HepG2 (cell line): Measurements from ENCODE around the gene HMBS. TPM values are rescaled to one million over a fixed set of nuclear protein-coding genes. Genes with fewer than 3 reads are reported as not detected.
A peak's percentile ranks its signal among the peaks of the same experiment; 100 is the strongest.

ENCODE experiments used
- HDAC1 ChIP-seq: sonication (generic); formaldehyde crosslinking; IDR thresholded peaks from 2 replicates; pipeline ENCODE4 v1.5.1; 2020; ENCODE audit warnings: mild to moderate bottlenecking, missing genetic modification reagents
- KAT7 ChIP-seq: IDR thresholded peaks from 2 replicates; pipeline ENCODE4 v1.6.1; 2018; ENCODE audit warnings: borderline replicate concordance, missing compliant biosample characterization
- MEIS1 ChIP-seq: sonication (generic); formaldehyde crosslinking; IDR thresholded peaks from 2 replicates; pipeline ENCODE4 v1.9.0; 2021; ENCODE audit warnings: mild to moderate bottlenecking, missing genetic modification reagents, moderate library complexity, borderline replicate concordance
- MEIS2 ChIP-seq: sonication (generic); formaldehyde crosslinking; IDR thresholded peaks from 2 replicates; pipeline ENCODE4 v1.9.0; 2021; ENCODE audit warnings: mild to moderate bottlenecking, missing genetic modification reagents
- ZBTB20 ChIP-seq: sonication (generic); formaldehyde crosslinking; IDR thresholded peaks from 2 replicates; pipeline ENCODE4 v1.8.1; 2023; ENCODE audit warnings: missing genetic modification reagents, low read depth, mild to moderate bottlenecking, borderline replicate concordance
- ZBTB42 ChIP-seq: sonication (generic); formaldehyde crosslinking; IDR thresholded peaks from 2 replicates; pipeline ENCODE4 v1.5.0; 2020; ENCODE audit warnings: mild to moderate bottlenecking, missing genetic modification reagents
- ZBTB43 ChIP-seq: sonication (generic); formaldehyde crosslinking; conservative IDR thresholded peaks from 2 replicates; pipeline ENCODE4 v1.4.0; 2020; ENCODE audit warnings: missing genetic modification reagents
- ZGPAT ChIP-seq: IDR thresholded peaks from 2 replicates; pipeline ENCODE4 v1.6.1; 2016; ENCODE audit warnings: mild to moderate bottlenecking
- ZNF205 ChIP-seq: IDR thresholded peaks from 2 replicates; pipeline ENCODE4 v1.6.1; 2018; ENCODE audit warnings: missing biosample characterization, missing genetic modification reagents
- ZNF382 ChIP-seq: sonication (generic); formaldehyde crosslinking; IDR thresholded peaks from 2 replicates; pipeline ENCODE4 v1.5.0; 2020; ENCODE audit warnings: missing genetic modification reagents, mild to moderate bottlenecking, borderline replicate concordance
- ZNF556 ChIP-seq: sonication (generic); formaldehyde crosslinking; IDR thresholded peaks from 2 replicates; pipeline ENCODE4 v1.4.0; 2020; ENCODE audit warnings: mild to moderate bottlenecking, missing genetic modification reagents, borderline replicate concordance
- ZNF614 ChIP-seq: IDR thresholded peaks from 2 replicates; pipeline ENCODE4 v1.6.1; 2018; ENCODE audit warnings: missing biosample characterization, missing genetic modification reagents, inconsistent platforms, borderline replicate concordance
- ZSCAN25 ChIP-seq: sonication (generic); formaldehyde crosslinking; IDR thresholded peaks from 2 replicates; pipeline ENCODE4 v1.8.0; 2022; ENCODE audit warnings: mild to moderate bottlenecking, missing genetic modification reagents
- polyA plus RNA-seq, 8 experiments: library from polyadenylated mRNA; depleted of rRNA in 3 of 8; stranded (reverse) in 7 of 8; unstranded in 1 of 8; fragments of >200 nt; fragmentation: Illumina TruSeq in 4 of 8; extraction: Trizol in 4 of 8; gene quantifications; 2 replicates each; pipeline versions ENCODE4 v1.2.1 to v1.2.3, GENCODE V29; 2011 to 2016; ENCODE audit warnings: low read depth in 4 of 8, missing spikeins in 1 of 8, mixed read lengths in 1 of 8; ENCODE audit not compliant: insufficient read depth in 1 of 8
- total RNA-seq, 5 experiments: library from RNA; depleted of rRNA; stranded (reverse); fragments of >200 nt; fragmentation: Illumina TruSeq; extraction: Trizol; gene quantifications; 2 replicates each; pipeline ENCODE4 v1.2.3, GENCODE V29; 2016; ENCODE audit warnings: low read depth in 1 of 5
- TF ChIP-seq, protein P1 (sequence below): sonication (generic); formaldehyde crosslinking; IDR thresholded peaks from 2 replicates; pipeline ENCODE4 v1.4.0; 2020; ENCODE audit warnings: mild to moderate bottlenecking, missing genetic modification reagents
- TF ChIP-seq, protein P2 (sequence below): sonication (generic); formaldehyde crosslinking; IDR thresholded peaks from 2 replicates; pipeline ENCODE4 v1.4.0; 2020; ENCODE audit warnings: missing genetic modification reagents
- TF ChIP-seq, protein P3 (sequence below): sonication (generic); formaldehyde crosslinking; conservative IDR thresholded peaks from 2 replicates; pipeline ENCODE4 v1.8.0; 2022; ENCODE audit warnings: mild to moderate bottlenecking, moderate library complexity, missing genetic modification reagents
- TF ChIP-seq, protein P4 (sequence below): sonication (generic); formaldehyde crosslinking; IDR thresholded peaks from 2 replicates; pipeline ENCODE4 v1.5.1; 2020; ENCODE audit warnings: missing genetic modification reagents, mild to moderate bottlenecking, borderline replicate concordance
- TF ChIP-seq, protein P5 (sequence below): sonication (generic); formaldehyde crosslinking; IDR thresholded peaks from 2 replicates; pipeline ENCODE4 v1.9.0; 2022; ENCODE audit warnings: missing genetic modification reagents, mild to moderate bottlenecking, borderline replicate concordance

The HMBS gene
- total and polyA plus RNA-seq, 2 of the 13 experiments (the other 11 are each of a cell fraction or from before 2014, with no cell fraction given), result 9.4 to 46.9 TPM

GRCh38 chr11:119057000-119057769 is 27.5 kb upstream of the HMBS start, which contains the start of gene HYOU1 (continued):
- TF ChIP-seq ZSCAN25, result 0 out of 2 replicates have a peak, but pooled peaks have one; percentile 4
- TF ChIP-seq ZNF205 (CRISPR knock-in tag), result no peak
- no peak; the same call in 1 of the 2 replicates for TF ChIP-seq ZNF614 (CRISPR knock-in tag)
- no peak for TF ChIP-seq KAT7 (CRISPR knock-in tag)
- TF ChIP-seq, protein P1, sequence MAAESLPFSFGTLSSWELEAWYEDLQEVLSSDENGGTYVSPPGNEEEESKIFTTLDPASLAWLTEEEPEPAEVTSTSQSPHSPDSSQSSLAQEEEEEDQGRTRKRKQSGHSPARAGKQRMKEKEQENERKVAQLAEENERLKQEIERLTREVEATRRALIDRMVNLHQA (CRISPR knock-in tag), result no peak
- TF ChIP-seq, protein P2, sequence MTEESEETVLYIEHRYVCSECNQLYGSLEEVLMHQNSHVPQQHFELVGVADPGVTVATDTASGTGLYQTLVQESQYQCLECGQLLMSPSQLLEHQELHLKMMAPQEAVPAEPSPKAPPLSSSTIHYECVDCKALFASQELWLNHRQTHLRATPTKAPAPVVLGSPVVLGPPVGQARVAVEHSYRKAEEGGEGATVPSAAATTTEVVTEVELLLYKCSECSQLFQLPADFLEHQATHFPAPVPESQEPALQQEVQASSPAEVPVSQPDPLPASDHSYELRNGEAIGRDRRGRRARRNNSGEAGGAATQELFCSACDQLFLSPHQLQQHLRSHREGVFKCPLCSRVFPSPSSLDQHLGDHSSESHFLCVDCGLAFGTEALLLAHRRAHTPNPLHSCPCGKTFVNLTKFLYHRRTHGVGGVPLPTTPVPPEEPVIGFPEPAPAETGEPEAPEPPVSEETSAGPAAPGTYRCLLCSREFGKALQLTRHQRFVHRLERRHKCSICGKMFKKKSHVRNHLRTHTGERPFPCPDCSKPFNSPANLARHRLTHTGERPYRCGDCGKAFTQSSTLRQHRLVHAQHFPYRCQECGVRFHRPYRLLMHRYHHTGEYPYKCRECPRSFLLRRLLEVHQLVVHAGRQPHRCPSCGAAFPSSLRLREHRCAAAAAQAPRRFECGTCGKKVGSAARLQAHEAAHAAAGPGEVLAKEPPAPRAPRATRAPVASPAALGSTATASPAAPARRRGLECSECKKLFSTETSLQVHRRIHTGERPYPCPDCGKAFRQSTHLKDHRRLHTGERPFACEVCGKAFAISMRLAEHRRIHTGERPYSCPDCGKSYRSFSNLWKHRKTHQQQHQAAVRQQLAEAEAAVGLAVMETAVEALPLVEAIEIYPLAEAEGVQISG (CRISPR knock-in tag), result peak; percentile 26; the same call in 1 of the 2 replicates
- no peak; the same call in 1 of the 2 replicates for TF ChIP-seq ZGPAT (CRISPR knock-in tag)
- TF ChIP-seq ZNF382 (CRISPR knock-in tag), result no peak
- TF ChIP-seq, protein P3, sequence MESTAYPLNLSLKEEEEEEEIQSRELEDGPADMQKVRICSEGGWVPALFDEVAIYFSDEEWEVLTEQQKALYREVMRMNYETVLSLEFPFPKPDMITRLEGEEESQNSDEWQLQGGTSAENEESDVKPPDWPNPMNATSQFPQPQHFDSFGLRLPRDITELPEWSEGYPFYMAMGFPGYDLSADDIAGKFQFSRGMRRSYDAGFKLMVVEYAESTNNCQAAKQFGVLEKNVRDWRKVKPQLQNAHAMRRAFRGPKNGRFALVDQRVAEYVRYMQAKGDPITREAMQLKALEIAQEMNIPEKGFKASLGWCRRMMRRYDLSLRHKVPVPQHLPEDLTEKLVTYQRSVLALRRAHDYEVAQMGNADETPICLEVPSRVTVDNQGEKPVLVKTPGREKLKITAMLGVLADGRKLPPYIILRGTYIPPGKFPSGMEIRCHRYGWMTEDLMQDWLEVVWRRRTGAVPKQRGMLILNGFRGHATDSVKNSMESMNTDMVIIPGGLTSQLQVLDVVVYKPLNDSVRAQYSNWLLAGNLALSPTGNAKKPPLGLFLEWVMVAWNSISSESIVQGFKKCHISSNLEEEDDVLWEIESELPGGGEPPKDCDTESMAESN, result no peak
- no peak for TF ChIP-seq MEIS2 (CRISPR knock-in tag)
- peak; percentile 74 for TF ChIP-seq HDAC1 (CRISPR knock-in tag)
- TF ChIP-seq ZBTB42 (CRISPR knock-in tag), result no peak
- TF ChIP-seq, protein P4, sequence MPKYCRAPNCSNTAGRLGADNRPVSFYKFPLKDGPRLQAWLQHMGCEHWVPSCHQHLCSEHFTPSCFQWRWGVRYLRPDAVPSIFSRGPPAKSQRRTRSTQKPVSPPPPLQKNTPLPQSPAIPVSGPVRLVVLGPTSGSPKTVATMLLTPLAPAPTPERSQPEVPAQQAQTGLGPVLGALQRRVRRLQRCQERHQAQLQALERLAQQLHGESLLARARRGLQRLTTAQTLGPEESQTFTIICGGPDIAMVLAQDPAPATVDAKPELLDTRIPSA, result no peak
- TF ChIP-seq, protein P5, sequence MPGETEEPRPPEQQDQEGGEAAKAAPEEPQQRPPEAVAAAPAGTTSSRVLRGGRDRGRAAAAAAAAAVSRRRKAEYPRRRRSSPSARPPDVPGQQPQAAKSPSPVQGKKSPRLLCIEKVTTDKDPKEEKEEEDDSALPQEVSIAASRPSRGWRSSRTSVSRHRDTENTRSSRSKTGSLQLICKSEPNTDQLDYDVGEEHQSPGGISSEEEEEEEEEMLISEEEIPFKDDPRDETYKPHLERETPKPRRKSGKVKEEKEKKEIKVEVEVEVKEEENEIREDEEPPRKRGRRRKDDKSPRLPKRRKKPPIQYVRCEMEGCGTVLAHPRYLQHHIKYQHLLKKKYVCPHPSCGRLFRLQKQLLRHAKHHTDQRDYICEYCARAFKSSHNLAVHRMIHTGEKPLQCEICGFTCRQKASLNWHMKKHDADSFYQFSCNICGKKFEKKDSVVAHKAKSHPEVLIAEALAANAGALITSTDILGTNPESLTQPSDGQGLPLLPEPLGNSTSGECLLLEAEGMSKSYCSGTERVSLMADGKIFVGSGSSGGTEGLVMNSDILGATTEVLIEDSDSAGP (CRISPR knock-in tag), result peak; percentile 64; the same call in 1 of the 2 replicates
- no peak for TF ChIP-seq ZBTB43 (CRISPR knock-in tag)
- no peak; the same call in 1 of the 2 replicates for TF ChIP-seq ZBTB20 (CRISPR knock-in tag)
- no peak for TF ChIP-seq ZNF556 (CRISPR knock-in tag)
- TF ChIP-seq MEIS1, result no peak; the same call in 1 of the 2 replicates
